GM18907 (cell line): Measurements from ENCODE around the gene VASP.
A peak's percentile ranks its signal among the peaks of the same experiment; 100 is the strongest.
"Not testable (repeated sequence)": the region's sequence is repeated elsewhere in the genome, so short reads cannot be mapped to it uniquely, and the experiment has no call there.

ENCODE experiments used
- ATAC-seq: cut with Tn5 transposase; IDR thresholded peaks from one replicate; pipeline ENCODE4 v1.9.1; 2021; ENCODE audit warnings: mild to moderate bottlenecking, moderate library complexity; ENCODE audit not compliant: unreplicated experiment

The VASP gene

GRCh38 chr19:45496349-45496953, 10.8 kb upstream of the VASP start:
- ATAC-seq: peak; percentile 15

DNA sequence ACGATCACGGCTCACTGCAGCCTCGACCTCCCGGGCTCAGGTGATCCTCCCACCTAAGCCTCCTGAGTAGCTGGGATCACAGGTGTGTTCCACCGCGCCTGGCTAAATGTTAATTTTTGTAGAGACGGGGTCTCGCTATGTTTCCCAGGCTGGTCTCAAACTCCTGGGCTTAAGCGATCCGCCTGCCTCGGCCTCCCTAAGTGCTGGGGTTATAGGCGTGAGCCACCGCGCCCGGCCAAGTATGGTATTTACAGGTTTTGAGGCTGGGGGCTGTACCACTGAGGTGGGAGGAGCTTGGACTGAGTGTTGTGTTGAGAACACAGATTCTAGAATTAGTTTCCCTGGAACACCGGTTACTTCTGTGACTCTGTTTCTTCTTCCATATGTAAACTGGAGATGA, 9.5 kb upstream of the VASP start:
- ATAC-seq: no peak

DNA sequence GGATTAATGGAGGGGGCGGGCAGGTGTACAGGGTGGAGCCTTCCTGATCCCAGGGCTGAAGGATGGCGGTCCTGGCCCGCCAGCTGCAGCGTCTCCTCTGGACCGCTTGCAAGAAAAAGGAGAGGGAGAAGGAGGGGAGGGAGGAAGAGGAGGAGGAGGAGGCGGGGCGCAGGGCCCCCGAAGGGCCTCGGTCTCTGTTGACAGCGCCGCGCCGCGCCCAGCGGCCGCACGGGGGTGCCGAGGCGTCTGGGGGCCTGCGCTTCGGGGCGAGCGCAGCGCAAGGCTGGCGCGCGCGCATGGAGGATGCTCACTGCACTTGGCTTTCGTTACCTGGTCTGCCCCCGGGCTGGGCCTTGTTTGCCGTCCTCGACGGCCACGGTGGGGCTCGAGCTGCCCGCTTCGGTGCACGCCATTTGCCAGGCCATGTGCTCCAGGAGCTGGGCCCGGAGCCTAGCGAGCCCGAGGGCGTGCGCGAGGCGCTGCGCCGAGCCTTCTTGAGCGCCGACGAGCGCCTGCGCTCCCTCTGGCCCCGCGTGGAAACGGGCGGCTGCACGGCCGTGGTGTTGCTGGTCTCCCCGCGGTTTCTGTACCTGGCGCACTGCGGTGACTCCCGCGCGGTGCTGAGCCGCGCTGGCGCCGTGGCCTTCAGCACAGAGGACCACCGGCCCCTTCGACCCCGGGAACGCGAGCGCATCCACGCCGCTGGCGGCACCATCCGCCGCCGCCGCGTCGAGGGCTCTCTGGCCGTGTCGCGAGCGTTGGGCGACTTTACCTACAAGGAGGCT, 8.7 kb upstream of the VASP start, which contains the start of gene PPM1N:
PPM1N (plus strand) TSS at position 33 of the 785 bp plus-strand sequence; CDS start at position 63, 30 bp downstream.
- no peak for ATAC-seq

DNA sequence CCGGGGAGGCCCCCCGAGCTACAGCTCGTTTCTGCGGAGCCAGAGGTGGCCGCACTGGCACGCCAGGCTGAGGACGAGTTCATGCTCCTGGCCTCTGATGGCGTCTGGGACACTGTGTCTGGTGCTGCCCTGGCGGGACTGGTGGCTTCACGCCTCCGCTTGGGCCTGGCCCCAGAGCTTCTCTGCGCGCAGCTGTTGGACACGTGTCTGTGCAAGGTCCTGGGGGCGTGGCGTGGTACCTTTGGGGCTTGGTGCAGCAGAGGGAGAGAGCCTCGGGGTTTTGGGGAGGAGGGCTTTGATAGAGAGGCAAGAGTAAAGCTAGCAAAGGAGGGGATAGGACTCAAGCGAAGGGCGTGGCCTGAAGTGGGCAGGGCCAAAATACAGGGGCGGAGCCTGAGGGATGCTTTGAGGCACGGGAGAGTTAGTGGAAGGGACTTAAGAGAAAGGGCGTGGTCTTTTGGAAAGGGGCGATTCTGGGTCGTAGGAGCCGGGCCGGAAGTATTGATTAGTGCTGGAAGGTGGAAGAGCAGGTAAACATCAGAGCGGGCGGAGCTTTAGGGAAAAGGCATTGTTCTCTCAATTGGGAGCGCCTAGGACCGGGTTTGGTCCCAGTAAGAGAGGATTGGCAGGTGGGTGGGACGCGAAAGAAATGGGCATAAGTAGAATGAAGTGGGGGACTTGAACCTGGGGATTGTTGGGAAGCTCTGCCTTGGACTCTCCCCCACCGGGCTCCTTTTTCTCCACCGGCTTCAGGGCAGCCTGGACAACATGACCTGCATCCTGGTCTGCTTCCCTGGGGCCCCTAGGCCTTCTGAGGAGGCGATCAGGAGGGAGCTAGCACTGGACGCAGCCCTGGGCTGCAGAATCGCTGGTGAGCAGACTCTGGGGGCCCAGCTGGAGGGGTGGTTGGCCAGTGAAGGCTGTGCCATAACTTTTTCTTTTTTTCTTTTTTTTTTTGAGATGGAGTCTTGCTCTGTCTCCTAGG, 7.8 kb upstream of the VASP start:
- no peak for ATAC-seq

GRCh38 chr19:45500918-45501729, 6.2 kb upstream of the VASP start:
- ATAC-seq: no peak

DNA sequence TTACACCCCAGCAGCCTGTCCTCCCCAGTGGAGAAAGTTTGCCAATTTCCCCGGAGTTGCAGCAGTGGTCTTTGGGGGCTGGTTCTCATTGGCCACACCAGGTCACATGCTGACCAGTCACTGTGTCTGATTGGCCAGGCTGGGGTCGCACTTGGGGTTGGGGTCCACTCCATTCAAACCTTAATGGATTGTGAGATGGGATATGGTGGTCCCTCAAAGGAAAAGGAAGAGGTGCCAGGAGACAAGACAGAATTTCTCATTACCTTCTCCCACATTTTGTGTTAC, 5.6 kb upstream of the VASP start:
- ATAC-seq: no peak

GRCh38 chr19:45502111-45502510, 5.2 kb upstream of the VASP start:
- no peak for ATAC-seq

GRCh38 chr19:45503909-45504308, 3.4 kb upstream of the VASP start:
- ATAC-seq: no peak

DNA sequence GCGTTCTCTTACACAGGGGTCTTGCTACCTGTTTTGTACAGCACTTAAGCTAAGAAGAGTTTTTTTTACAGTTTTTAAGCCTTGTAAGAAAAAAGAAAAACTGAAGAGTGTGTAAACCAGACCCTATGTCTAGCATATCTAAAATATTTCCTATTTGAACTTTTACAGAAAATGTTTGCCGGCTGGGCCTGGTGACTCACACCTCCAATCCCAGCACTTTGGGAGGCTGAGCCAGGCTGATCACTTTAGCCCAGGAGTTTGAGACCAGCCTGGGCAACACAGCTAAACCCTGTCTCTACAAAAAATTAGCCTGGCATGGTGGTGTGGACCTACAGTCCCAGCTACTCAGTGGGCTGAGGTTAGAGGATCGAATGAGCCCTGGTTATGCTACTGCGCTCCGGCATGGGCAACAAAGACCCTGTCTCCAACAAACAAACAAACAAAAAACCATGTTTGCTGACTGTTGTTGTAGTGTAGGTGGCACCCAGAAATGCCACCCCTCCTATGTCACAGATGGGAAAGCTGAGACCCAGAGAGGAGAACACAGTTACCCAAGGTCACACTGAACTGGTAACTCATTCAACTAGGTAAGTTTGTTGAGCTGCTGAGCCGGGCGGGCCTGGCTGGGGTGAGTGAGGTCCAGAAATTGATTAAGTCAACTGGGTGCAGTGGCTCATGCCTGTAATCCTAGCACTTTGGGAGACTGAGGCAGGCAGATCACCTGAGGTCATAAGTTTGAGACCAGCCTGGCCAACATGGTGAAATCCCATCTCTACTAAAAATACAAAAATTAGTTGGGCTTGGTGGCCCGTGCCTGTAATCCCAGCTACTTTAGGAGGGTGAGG, 1.9 kb upstream of the VASP start:
- ATAC-seq: no peak

DNA sequence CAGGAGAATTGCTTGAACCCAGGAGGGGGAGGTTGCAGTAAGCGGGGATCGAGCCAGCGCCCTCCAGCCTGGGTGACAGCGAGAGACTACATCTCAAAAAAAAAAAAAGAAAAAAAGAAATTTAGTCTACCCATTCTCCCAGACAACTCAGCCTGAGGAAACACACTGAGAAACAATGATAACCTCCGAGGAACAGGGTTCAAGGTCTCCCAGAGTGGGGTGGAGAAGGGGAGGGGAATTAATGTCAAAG, 1.4 kb upstream of the VASP start:
- ATAC-seq: no peak

GRCh38 chr19:45506246-45506988, 862 bp upstream of the VASP start:
- ATAC-seq: peak; percentile 56

DNA sequence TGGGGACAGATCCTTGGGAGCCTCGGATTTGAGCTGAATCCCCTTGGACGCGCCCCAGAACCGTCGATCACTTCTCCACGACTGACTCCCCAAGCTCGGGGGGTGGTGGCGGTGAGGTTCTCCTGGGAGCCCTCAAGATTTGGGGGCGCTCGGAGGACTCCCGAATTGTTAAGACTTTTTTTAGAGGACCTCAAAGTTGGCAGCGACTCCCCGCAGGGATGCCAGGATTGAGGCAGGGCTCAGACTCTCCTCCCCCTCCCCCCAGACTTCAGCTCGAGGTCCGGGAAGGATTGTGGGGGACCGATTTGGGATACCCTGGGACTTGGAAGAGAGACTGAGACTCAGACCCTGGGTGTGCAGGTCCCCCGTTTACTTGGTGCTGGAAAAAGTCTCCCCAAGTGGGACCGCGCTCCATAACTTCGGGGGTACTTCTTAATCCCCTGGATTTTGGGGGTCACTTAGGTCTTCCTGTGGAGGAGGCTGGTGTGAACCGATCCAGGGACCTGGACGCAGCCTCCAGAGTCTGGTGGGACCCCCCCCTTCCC, 665 bp downstream of the VASP start:
- ATAC-seq: no peak

- peak; percentile 5 for ATAC-seq
These were observed 1.2 kb downstream of the VASP start for GRCh38 chr19:45508417-45508860.

DNA sequence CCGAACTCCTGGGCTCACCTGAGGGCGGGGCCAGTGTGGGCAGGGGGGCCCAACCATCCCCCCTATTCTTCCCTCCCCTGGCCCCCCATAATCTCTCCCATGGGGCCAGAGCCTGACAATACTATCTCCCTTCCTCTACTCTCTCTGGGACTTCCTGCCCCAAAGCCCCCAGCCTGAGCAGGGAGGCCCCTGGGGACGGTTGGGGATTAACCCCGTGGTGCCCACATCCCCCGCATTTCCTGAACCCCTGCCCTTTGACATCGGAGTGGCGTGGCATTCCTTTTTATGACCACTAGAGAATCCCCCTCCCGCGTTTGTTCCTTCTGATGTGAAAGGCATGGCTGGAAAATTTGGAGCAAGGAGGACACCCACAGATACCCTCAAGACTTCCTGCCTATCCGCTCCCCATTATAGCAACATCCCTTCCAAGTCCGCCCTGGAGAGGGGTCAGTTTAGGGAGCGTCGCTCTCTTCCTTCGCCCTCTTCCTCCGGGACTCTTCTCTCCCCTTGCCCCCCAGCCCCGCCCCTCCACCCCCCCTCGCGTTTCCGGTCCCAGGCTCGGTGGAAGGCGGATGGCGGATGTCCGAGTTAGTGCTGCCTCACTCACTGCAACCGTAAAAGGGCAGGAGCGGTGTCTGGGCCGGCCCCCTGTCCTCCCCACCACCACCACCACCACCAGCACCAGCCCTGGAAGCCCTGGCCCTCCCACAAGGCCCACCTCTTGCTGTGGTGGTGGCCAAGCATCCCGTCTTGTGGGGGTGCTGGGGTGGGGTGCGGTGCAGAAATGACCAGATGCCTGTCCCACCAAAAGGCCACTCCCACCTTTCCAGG, 1.8 kb downstream of the VASP start:
- ATAC-seq: peak; percentile 28

DNA sequence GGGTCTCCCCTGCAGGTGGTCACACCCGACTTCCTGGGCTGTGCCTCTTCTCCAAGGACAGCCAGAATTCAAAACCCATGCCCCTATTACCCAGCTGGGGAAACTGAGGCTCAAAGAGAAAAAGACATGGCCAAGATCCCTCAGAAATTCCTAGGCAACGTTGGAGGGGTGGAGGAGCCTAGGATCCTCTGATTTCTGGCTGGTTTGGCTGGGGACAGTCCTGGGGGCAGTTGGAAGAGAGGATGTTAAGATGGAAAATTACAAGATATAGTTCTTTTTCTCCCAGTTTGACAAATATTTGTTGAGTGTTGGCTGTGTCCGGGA, 2.4 kb downstream of the VASP start:
- ATAC-seq: no peak

DNA sequence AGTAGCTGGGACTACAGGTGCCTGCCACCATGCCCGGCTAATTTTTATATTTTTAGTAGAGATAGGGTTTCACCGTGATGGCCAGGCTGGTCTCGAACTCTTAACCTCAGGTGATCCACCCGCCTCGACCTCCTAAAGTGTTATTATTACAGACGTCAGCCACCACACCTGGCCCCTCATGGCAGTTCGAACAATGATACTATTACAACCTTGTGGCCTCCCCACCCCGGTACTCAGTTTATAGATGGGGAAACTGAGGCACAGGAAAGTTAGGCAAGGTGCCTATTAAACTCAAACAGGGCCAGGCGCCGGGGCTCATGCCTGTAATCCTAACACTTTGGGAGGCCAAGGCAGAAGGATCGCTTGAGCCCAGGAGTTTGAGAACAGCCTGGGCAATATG, 3.1 kb downstream of the VASP start:
- not testable (repeated sequence) for ATAC-seq

DNA sequence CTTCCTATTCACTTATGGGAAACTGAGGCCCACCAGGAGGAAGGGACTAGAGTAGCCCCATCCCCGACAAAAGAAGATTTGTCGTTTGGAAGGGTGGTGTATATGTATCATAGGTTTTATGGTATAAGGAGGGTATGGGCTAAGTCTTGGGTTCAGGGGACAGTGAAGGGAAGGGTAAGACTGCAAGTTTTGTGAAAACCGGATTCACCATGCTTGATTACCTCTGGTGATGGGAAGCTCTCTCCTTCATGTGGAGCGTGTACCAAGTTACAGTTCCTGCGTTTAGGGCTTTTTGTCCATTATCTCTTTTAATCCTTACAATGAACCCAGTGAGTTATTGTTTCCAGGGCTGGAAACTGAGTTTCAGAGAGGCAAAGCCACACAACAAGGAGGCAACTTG, 3.8 kb downstream of the VASP start:
- ATAC-seq: no peak

DNA sequence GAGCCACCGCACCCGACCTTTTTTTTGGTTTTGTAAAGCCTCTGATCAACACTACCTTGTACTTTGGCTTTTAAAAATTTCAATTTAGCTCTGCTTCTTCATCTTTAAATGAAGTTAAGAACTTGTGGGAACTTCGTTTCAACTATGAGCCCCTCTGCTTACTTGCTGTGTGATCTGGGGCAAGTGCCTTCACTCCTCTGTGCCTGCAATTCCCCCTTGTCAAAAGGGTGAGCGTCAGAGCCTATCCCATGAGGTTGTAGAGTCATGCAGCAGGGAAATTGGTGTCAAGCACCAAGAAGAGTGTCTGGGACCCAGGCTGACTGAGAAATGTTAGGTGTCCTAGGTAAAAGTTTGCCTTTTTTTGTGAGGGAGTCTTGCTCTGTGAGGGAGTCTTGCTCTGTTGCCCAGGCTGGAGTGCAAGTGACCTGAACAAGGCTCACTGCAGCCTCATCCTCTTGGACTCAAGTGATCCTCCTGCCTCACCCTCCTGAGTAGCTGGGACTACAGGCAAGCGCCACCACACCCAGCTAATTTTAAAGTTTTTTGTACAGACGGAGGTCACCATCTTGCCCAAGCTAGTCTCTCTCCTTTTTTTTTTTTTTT, 5.7 kb downstream of the VASP start:
- no peak for ATAC-seq
